Epithelial cell of proximal tubule (primary cell): ENCODE results near the gene GATA6. TPM values are rescaled to one million over a fixed set of nuclear protein-coding genes. Genes with fewer than 3 reads are reported as not detected.

Experiments used
- DNase-seq: peaks from one replicate; pipeline ENCODE4 v3.0.0-alpha.2; 2011; ENCODE audit warnings: low read depth
- H3K4me3 ChIP-seq: 2 replicates; pipeline ENCODE4 v1.5.1; 2011; ENCODE audit warnings: low read depth, mild to moderate bottlenecking, low read length
- total RNA-seq: library from RNA; depleted of rRNA; stranded (reverse); fragments of >200 nt; gene quantifications from 2 replicates; pipeline ENCODE4 v1.2.3, GENCODE V29; 2015
- TF ChIP-seq, protein P1 (sequence below): conservative IDR thresholded peaks from 2 replicates; pipeline ENCODE4 v1.5.1; 2012; ENCODE audit warnings: low read depth, mild to moderate bottlenecking, low read length

The GATA6 gene
- total RNA-seq, 1 donor from 2014 or later: 1.2 TPM

DNA sequence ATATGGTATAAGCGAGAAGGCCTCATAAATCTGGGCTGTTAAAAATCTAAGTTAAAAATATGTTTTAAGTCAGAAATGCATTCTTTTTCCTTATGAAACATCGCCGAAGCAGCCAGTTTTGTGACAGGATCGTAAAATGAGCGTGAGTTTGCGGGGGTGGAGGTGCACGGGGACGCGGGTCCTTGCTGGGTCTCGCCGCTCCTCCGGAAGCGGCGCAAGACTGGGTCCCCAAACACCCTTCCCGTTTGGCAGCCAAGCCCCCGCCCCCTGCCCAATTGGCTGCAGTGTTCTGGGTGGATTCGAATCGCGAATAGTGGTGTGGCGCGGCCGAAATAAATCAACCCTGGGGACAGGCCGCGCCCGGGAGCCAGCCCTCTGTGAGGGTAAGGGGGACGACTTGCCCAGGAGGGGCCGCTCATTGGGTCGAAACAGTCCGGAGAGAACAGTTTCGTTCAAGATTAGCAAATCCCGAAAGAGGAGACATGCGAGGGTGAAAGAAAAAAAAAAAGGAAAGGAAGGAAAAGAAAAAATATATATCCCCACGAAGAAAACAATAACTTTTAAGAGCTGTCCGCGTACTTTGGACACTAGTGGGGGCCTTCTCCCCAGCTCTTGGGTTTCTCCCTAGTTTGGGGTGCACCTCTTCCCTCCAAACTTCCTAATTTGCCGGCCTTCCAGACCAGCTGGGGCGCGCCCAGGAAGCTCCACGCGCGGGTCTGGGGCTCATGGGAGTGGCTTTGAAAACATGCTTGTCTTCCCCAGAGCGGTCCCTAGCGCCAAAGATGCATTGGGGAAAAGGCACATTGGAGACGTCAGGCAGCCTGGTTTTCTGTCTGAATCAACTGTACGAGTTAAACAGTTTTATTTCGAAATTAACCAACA lies 3.1 kb upstream of the GATA6 start:
- H3K4me3 ChIP-seq: no peak overlapping the region
- DNase-seq: no peak
- TF ChIP-seq, protein P1, sequence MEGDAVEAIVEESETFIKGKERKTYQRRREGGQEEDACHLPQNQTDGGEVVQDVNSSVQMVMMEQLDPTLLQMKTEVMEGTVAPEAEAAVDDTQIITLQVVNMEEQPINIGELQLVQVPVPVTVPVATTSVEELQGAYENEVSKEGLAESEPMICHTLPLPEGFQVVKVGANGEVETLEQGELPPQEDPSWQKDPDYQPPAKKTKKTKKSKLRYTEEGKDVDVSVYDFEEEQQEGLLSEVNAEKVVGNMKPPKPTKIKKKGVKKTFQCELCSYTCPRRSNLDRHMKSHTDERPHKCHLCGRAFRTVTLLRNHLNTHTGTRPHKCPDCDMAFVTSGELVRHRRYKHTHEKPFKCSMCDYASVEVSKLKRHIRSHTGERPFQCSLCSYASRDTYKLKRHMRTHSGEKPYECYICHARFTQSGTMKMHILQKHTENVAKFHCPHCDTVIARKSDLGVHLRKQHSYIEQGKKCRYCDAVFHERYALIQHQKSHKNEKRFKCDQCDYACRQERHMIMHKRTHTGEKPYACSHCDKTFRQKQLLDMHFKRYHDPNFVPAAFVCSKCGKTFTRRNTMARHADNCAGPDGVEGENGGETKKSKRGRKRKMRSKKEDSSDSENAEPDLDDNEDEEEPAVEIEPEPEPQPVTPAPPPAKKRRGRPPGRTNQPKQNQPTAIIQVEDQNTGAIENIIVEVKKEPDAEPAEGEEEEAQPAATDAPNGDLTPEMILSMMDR: no peak

DNA sequence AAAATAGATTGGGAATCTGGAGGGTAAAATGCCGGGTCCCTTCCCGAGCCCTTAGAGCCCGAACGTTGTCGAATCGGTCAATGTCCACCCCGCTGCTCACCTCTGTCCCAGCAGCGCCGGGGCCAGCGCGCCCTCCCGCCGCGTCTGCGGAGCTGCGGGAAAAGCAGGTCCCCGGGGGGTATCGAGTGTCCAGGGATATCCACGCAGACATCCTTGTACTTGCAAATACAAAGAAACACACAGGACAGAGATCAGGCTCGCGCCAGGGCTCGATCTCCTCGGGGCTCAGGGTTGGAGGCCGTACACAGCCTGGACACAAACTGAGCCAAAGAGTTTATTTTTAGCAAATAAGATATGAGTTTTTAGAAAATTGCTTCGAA lies 2.3 kb upstream of the GATA6 start:
- no peak for DNase-seq
- H3K4me3 ChIP-seq: no peak overlapping the region
- TF ChIP-seq, protein P1: no peak

DNA sequence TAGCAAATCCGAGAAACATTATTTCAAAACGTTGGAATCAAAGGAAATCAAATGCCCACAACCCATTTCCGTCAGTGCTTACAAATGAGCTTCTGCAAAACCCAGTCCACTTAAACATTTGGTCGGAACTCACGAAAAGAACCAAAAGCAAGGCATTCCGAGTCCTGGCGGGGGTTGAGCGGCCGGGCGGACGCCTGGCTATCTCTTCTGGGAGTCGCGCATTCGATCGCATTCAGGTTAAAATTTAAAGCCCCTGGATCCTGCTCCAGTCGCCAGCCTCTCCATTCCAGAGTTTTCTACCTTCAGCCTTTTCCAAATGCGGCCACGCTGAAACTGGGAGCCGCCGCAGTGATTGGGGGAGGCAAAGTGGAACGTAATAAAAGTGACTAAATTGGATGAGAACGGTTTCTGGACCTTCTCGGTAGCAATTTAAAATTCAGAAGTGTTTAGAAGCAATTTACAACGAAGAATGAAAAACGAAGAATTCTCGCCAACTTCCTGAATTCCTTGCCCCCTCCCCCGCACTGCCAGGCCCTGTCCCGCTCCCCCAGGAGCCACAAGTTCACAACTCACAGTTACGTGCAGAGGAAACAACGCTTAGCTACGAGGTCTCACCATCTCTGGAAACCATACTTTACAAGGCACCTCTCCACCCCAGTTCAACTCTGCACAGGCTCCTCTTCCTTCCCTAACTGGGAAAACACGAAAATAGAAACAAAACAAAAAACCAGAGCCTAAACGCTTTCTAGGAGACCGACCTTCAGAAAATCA lies 1.7 kb upstream of the GATA6 start:
- TF ChIP-seq, protein P1: no peak
- no peak overlapping the region for H3K4me3 ChIP-seq
- DNase-seq: no peak

DNA sequence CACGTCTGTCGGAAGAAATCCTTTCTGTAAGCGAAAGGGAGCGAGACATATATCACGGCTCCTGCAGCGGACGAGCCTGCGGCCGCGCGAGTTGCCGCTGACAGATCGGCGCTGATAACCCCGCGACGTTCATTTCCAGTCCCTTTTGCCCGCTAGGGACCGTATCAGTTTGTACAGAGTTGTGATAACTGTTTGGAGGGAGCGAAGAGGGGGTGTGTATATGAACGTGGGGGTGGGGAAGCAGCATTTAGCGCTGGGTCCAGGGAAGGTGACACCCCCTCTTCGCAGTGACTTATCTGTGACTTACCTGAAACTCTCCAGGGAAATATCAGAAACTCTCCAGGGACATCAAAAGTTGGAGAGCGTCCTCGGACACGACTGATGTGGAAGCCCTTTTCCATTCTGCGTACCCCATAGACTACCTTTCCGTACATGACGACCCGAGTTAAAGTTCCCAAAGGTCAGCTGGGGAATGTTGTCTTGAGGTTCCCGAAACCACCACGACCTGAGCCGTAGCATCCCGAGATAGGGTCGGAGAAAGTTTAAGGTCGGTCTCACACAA lies 948 bp upstream of the GATA6 start:
- DNase-seq: no peak
- H3K4me3 ChIP-seq: no peak overlapping the region
- TF ChIP-seq, protein P1: no peak

DNA sequence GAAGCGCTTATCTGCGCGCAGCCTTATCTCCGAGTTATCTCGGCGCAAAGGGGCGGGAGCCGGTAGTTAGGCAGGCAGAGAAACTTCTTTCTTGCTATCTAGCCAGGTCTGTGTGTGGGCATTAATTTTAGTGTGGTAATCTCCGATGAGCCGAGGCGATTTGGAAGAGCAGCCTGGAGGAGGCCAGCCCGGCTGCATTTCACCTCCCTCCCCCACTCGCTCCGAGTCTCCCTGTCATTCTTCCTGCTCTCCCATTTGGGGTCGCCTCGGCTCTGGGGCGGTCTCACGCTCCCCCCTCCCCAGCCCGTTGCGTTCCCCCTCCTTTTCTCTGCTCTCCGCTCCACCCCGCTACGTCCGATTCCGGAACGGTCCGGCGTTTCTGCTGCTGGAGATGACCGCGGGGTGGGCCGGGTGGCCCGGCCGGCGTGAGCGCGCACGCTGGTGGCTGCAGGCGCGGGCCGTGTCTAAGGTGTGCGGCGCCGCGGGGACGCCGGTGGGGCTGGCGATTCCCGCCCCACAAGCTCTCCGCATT lies 566 bp downstream of the GATA6 start:
- TF ChIP-seq, protein P1: no peak
- peak overlapping the region; percentile 79 for H3K4me3 ChIP-seq
- no peak for DNase-seq

DNA sequence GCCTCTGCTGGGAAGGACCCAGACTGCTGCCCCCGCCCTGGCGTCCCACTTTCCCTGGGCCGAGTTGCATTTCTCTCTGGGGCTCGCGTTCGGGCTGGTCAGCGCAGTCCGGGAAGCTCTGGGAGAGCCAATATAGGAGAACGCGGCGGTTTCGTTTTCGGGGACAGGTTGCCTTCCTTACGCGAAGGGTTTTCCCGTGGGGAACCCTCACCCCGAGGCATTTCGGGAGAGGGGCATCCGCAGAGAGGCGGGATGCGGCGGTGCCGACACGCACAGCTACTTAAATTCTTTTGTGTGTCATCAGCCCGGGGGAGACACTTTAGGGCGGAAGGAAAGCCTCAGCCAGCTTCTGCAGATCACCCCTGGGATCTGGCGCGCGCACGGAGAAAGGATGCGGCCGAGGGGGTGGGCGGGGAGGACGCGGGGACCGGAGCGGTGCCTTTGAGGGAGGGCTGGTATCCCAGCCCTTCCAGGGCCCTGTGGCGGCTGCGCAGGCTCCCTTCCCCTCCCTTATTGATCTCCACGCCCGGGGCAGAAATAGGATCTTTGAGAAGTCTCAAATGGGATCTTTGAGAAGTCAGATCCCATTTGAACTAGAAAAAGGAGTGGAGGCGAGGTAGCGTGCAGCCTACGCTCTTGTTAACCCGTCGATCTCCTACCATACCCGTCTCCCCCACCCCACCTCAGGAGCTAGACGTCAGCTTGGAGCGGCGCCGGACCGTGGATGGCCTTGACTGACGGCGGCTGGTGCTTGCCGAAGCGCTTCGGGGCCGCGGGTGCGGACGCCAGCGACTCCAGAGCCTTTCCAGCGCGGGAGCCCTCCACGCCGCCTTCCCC lies 1.2 kb downstream of the GATA6 start:
- DNase-seq: no peak
- peak overlapping the region; percentile 79 for H3K4me3 ChIP-seq
- TF ChIP-seq, protein P1: no peak
